H9 (cell line): ENCODE results near the gene QSOX1. TPM values are rescaled to one million over a fixed set of nuclear protein-coding genes. Genes with fewer than 3 reads are reported as not detected.

Source experiments
- DNase-seq: peaks from one replicate; pipeline ENCODE4 v3.0.0-alpha.2; 2017
- H2AFZ ChIP-seq: one replicate; pipeline ENCODE4 v1.6.1; 2013; ENCODE audit warnings: mild to moderate bottlenecking, low read length, control low read depth, moderate library complexity
- H2AK5ac ChIP-seq: 2 replicates; pipeline ENCODE4 v1.6.1; 2013; ENCODE audit warnings: low read length, control low read depth, mixed read lengths; ENCODE audit not compliant: insufficient read length
- H2BK120ac ChIP-seq: one replicate; pipeline ENCODE4 v1.6.1; 2013; ENCODE audit warnings: low read depth, mild to moderate bottlenecking, low read length, control low read depth, inconsistent platforms; ENCODE audit not compliant: poor library complexity, severe bottlenecking
- H2BK12ac ChIP-seq: 2 replicates; pipeline ENCODE4 v1.6.1; 2013; ENCODE audit warnings: low read length, control low read depth, mixed read lengths, low read depth; ENCODE audit not compliant: insufficient read length
- H2BK15ac ChIP-seq: 2 replicates; pipeline ENCODE4 v1.6.1; 2013; ENCODE audit warnings: low read depth, low read length, control low read depth
- H2BK20ac ChIP-seq: one replicate; pipeline ENCODE4 v1.6.1; 2013; ENCODE audit warnings: low read depth, mild to moderate bottlenecking, low read length, control low read depth, inconsistent platforms; ENCODE audit not compliant: poor library complexity, severe bottlenecking
- H2BK5ac ChIP-seq: 2 replicates; pipeline ENCODE4 v1.6.1; 2013; ENCODE audit warnings: low read length, control low read depth, mixed read lengths; ENCODE audit not compliant: insufficient read length
- H3K14ac ChIP-seq: 2 replicates; pipeline ENCODE4 v1.6.1; 2013; ENCODE audit warnings: low read length, control low read depth; ENCODE audit not compliant: insufficient read depth
- H3K18ac ChIP-seq: 2 replicates; pipeline ENCODE4 v1.6.1; 2013; ENCODE audit warnings: low read depth, mild to moderate bottlenecking, mixed read lengths, low read length, control low read depth; ENCODE audit not compliant: insufficient read length
- H3K23ac ChIP-seq: 2 replicates; pipeline ENCODE4 v1.6.1; 2013; ENCODE audit warnings: low read length, control low read depth, mixed read lengths, low read depth; ENCODE audit not compliant: insufficient read length
- H3K23me2 ChIP-seq: 2 replicates; pipeline ENCODE4 v1.6.1; 2013; ENCODE audit warnings: low read depth, mild to moderate bottlenecking, mixed read lengths, low read length, control low read depth; ENCODE audit not compliant: insufficient read length, poor library complexity, severe bottlenecking
- H3K27ac ChIP-seq: 2 replicates; pipeline ENCODE4 v1.5.1; 2013; ENCODE audit warnings: low read length, control low read depth, mixed read lengths, low read depth; ENCODE audit not compliant: insufficient read length
- H3K27me3 ChIP-seq: 2 replicates; pipeline ENCODE4 v1.6.1; 2013; ENCODE audit warnings: low read length, control low read depth, inconsistent platforms; ENCODE audit not compliant: insufficient read depth
- H3K4ac ChIP-seq: 2 replicates; pipeline ENCODE4 v1.6.1; 2013; ENCODE audit warnings: low read depth, mild to moderate bottlenecking, control low read depth, inconsistent platforms, low read length, moderate library complexity
- H3K4me1 ChIP-seq: 2 replicates; pipeline ENCODE4 v1.6.1; 2013; ENCODE audit warnings: low read length, control low read depth, inconsistent platforms; ENCODE audit not compliant: insufficient read depth
- H3K4me2 ChIP-seq: 2 replicates; pipeline ENCODE4 v1.6.1; 2013; ENCODE audit warnings: low read length, control low read depth, mixed read lengths; ENCODE audit not compliant: insufficient read length, insufficient read depth
- H3K56ac ChIP-seq: 2 replicates; pipeline ENCODE4 v1.6.1; 2013; ENCODE audit warnings: low read depth, mild to moderate bottlenecking, mixed read lengths, low read length, control low read depth; ENCODE audit not compliant: insufficient read length
- H3K79me1 ChIP-seq: 2 replicates; pipeline ENCODE4 v1.6.1; 2013; ENCODE audit warnings: low read depth, mild to moderate bottlenecking, moderate library complexity, low read length, control low read depth, inconsistent platforms; ENCODE audit not compliant: insufficient read depth, poor library complexity, severe bottlenecking
- H3K79me2 ChIP-seq: 2 replicates; pipeline ENCODE4 v1.6.1; 2013; ENCODE audit warnings: low read length, control low read depth, inconsistent platforms; ENCODE audit not compliant: insufficient read depth
- H3K9ac ChIP-seq: 2 replicates; pipeline ENCODE4 v1.6.1; 2013; ENCODE audit warnings: low read length, control low read depth, mixed read lengths; ENCODE audit not compliant: insufficient read length; ENCODE audit errors: extremely low read depth
- H3K9me3 ChIP-seq: one replicate; pipeline ENCODE4 v1.6.1; 2013; ENCODE audit warnings: low read depth, low read length, inconsistent platforms; ENCODE audit not compliant: control insufficient read depth
- H3T11ph ChIP-seq: one replicate; pipeline ENCODE4 v1.6.1; 2013; ENCODE audit warnings: mild to moderate bottlenecking, low read length, control low read depth, inconsistent platforms
- H4K20me1 ChIP-seq: one replicate; pipeline ENCODE4 v1.6.1; 2013; ENCODE audit not compliant: control insufficient read depth, insufficient read length, insufficient read depth
- H4K5ac ChIP-seq: 2 replicates; pipeline ENCODE4 v1.6.1; 2013; ENCODE audit warnings: low read depth, mild to moderate bottlenecking, mixed read lengths, low read length, control low read depth; ENCODE audit not compliant: insufficient read length
- H4K8ac ChIP-seq: replicated peaks from 2 replicates; pipeline ENCODE4 v1.6.1; 2013; ENCODE audit warnings: low read length, control low read depth, mixed read lengths, low read depth; ENCODE audit not compliant: insufficient read length
- H4K91ac ChIP-seq: 2 replicates; pipeline ENCODE4 v1.6.1; 2013; ENCODE audit warnings: low read depth, mild to moderate bottlenecking, moderate library complexity, mixed read lengths, low read length, control low read depth; ENCODE audit not compliant: insufficient read length
- H3K27ac Mint-ChIP-seq, 3 experiments: 2 replicates in 2 of 3; 3 replicates in 1 of 3; pipeline ENCODE4 v1.8.0; 2020 to 2021; ENCODE audit warnings: mixed read lengths in 3 of 3, mild to moderate bottlenecking in 1 of 3, moderate library complexity in 1 of 3
- H3K27me3 Mint-ChIP-seq: 2 replicates; pipeline ENCODE4 v1.8.0; 2021; ENCODE audit warnings: low read depth, mild to moderate bottlenecking, moderate library complexity, mixed read lengths
- H3K36me3 Mint-ChIP-seq, 3 experiments: 2 replicates in 2 of 3; 3 replicates in 1 of 3; pipeline ENCODE4 v1.8.0; 2020 to 2021; ENCODE audit warnings: low read depth in 3 of 3, mixed read lengths in 3 of 3; ENCODE audit not compliant: insufficient read depth in 1 of 3
- H3K4me1 Mint-ChIP-seq, 2 experiments: 2 replicates each; pipeline ENCODE4 v1.8.0; 2020; ENCODE audit warnings: mixed read lengths in 2 of 2
- H3K4me3 Mint-ChIP-seq, 2 experiments: 2 replicates in 1 of 2; 3 replicates in 1 of 2; pipeline ENCODE4 v1.8.0; 2020 to 2021; ENCODE audit warnings: mild to moderate bottlenecking in 2 of 2, mixed read lengths in 2 of 2, moderate library complexity in 1 of 2
- H3K9me3 Mint-ChIP-seq, 2 experiments: 2 replicates in 1 of 2; 3 replicates in 1 of 2; pipeline ENCODE4 v1.8.0; 2020; ENCODE audit warnings: mild to moderate bottlenecking in 2 of 2, mixed read lengths in 2 of 2, moderate library complexity in 1 of 2
- WGBS: extraction: QIAGEN DNeasy Blood & Tissue Kit; methylation state at CpG from one replicate; pipeline ENCODE4 v1.1.7; 2013; ENCODE audit warnings: missing lambda C conversion rate, low lambda C conversion rate, mixed read lengths; ENCODE audit not compliant: insufficient read length; ENCODE audit errors: extremely low coverage; 5-methylcytosine and 5-hydroxymethylcytosine counted together
- total RNA-seq: library from RNA; stranded (reverse); gene quantifications from 2 replicates; pipeline ENCODE4 v1.2.1, GENCODE V29; 2021
- TF ChIP-seq, protein P1 (sequence below): fragments of 200-600 bp; sonication (generic); conservative IDR thresholded peaks from 3 replicates; pipeline ENCODE4 v1.8.0; 2021; ENCODE audit warnings: antibody characterized with exemption, mild to moderate bottlenecking

The QSOX1 gene
- total RNA-seq, 1 experiment from 2014 or later: 79.2 TPM

DNA sequence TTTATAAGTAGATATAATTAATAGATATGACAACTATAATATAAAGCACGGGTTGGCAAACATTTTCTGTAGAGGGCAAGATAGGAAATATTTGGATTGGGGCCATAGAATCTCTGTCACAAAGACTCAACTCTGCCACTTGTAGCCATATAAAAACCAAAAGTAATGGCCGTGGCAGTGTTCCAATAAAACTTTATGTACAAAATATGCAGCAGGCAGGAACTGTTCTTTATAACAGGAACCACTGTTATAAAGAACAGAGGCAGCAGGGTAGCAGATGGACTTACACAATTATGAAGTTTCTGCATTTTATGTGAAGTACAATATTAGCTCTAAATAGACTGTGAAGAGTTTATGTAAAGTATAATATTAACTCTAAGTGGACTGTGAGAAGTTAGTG lies 16.9 kb upstream of the QSOX1 start:
- H3K79me2 ChIP-seq: no peaks in the 10 kb centered on the region
- H3K23me2 ChIP-seq: no peaks in the 10 kb centered on the region
- H2AFZ ChIP-seq: no peak overlapping the region
- no CpG with 5 or more reads among the region's 2 CpGs for whole genome bisulfite sequencing
- no peaks in the 10 kb centered on the region for H3K9me3 Mint-ChIP-seq
- H3K27ac Mint-ChIP-seq: no peak overlapping the region
- no peaks in the 10 kb centered on the region for H3K9me3 ChIP-seq
- no peak overlapping the region for H2BK20ac ChIP-seq
- no peak overlapping the region for H3K18ac ChIP-seq
- no peak overlapping the region for H3K4ac ChIP-seq
- no peak for DNase-seq
- no peak overlapping the region for H3K4me2 ChIP-seq
- no peak overlapping the region for H2BK5ac ChIP-seq
- H3K27me3 Mint-ChIP-seq: peaks cover 7% of the 10 kb centered on the region
- H3K23ac ChIP-seq: no peak overlapping the region
- H3K27ac ChIP-seq: no peak overlapping the region
- H2BK120ac ChIP-seq: no peak overlapping the region
- no peak overlapping the region for H2BK15ac ChIP-seq
- no peak overlapping the region for H4K8ac ChIP-seq
- H3K9ac ChIP-seq: no peak overlapping the region
- no peaks in the 10 kb centered on the region for H3K4me1 Mint-ChIP-seq
- no peak overlapping the region for H3K14ac ChIP-seq
- no peaks in the 10 kb centered on the region for H3K27me3 ChIP-seq
- no peak overlapping the region for H4K5ac ChIP-seq
- no peaks in the 10 kb centered on the region for H3K36me3 Mint-ChIP-seq
- H3K4me3 Mint-ChIP-seq: no peak overlapping the region
- no peak overlapping the region for H4K91ac ChIP-seq
- H2BK12ac ChIP-seq: no peak overlapping the region
- H2AK5ac ChIP-seq: no peak overlapping the region
- H3K56ac ChIP-seq: no peak overlapping the region
- H3K79me1 ChIP-seq: no peaks in the 10 kb centered on the region
- H4K20me1 ChIP-seq: no peaks in the 10 kb centered on the region
- H3T11ph ChIP-seq: no peak overlapping the region
- no peaks in the 10 kb centered on the region for H3K4me1 ChIP-seq
- TF ChIP-seq, protein P1, sequence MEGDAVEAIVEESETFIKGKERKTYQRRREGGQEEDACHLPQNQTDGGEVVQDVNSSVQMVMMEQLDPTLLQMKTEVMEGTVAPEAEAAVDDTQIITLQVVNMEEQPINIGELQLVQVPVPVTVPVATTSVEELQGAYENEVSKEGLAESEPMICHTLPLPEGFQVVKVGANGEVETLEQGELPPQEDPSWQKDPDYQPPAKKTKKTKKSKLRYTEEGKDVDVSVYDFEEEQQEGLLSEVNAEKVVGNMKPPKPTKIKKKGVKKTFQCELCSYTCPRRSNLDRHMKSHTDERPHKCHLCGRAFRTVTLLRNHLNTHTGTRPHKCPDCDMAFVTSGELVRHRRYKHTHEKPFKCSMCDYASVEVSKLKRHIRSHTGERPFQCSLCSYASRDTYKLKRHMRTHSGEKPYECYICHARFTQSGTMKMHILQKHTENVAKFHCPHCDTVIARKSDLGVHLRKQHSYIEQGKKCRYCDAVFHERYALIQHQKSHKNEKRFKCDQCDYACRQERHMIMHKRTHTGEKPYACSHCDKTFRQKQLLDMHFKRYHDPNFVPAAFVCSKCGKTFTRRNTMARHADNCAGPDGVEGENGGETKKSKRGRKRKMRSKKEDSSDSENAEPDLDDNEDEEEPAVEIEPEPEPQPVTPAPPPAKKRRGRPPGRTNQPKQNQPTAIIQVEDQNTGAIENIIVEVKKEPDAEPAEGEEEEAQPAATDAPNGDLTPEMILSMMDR: no peak
